Measurements from ENCODE around the gene JCAD.

DNA sequence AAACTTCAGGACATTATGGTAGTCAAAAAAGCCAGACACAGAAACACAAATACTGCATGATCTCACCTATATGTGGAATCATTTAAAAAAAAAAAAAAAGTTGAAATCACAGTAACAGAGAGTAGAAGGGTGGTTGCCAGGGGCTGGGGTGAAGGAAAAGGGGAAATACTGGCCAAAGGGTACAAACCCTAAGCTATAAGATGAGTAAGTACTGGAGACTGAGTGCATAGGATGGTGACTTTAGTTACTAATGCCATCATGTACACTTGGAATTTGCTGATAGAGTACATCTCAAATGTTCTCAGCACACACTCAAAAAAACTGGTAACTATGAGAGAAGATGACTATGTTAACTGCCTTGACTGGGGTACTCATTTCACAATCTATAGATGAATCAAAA is 39.9 kb downstream of the JCAD start:
- no peak for TF ChIP-seq POLR2A (IDR thresholded peaks at IDR 0.05)
- TF ChIP-seq, protein P1, sequence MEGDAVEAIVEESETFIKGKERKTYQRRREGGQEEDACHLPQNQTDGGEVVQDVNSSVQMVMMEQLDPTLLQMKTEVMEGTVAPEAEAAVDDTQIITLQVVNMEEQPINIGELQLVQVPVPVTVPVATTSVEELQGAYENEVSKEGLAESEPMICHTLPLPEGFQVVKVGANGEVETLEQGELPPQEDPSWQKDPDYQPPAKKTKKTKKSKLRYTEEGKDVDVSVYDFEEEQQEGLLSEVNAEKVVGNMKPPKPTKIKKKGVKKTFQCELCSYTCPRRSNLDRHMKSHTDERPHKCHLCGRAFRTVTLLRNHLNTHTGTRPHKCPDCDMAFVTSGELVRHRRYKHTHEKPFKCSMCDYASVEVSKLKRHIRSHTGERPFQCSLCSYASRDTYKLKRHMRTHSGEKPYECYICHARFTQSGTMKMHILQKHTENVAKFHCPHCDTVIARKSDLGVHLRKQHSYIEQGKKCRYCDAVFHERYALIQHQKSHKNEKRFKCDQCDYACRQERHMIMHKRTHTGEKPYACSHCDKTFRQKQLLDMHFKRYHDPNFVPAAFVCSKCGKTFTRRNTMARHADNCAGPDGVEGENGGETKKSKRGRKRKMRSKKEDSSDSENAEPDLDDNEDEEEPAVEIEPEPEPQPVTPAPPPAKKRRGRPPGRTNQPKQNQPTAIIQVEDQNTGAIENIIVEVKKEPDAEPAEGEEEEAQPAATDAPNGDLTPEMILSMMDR (IDR thresholded peaks at IDR 0.05) = no peak

Data from thyroid gland (tissue), 4 donors.